Mesothelial cell of epicardium (in vitro differentiated cells): ENCODE data around the gene ACTR1A. TPM values are rescaled to one million over a fixed set of nuclear protein-coding genes. Genes with fewer than 3 reads are reported as not detected.
A peak's percentile ranks its signal among the peaks of the same experiment; 100 is the strongest.

Experiments used
- DNase-seq, 2 experiments: peaks; one replicate each; pipeline ENCODE4 v3.0.0; 2021; ENCODE audit warnings: low spot score in 2 of 2; ENCODE audit not compliant: unreplicated experiment in 2 of 2
- H3K27ac Mint-ChIP-seq: 2 replicates; pipeline ENCODE4 v1.8.0; 2021; ENCODE audit warnings: mixed read lengths
- H3K27me3 Mint-ChIP-seq: 2 replicates; pipeline ENCODE4 v1.8.0; 2021; ENCODE audit warnings: low read depth, mixed read lengths
- H3K36me3 Mint-ChIP-seq: 2 replicates; pipeline ENCODE4 v1.8.0; 2021; ENCODE audit warnings: mixed read lengths
- H3K4me1 Mint-ChIP-seq: 2 replicates; pipeline ENCODE4 v1.8.0; 2021; ENCODE audit warnings: mixed read lengths
- H3K4me3 Mint-ChIP-seq: 2 replicates; pipeline ENCODE4 v1.8.0; 2021; ENCODE audit warnings: mild to moderate bottlenecking, moderate library complexity, mixed read lengths
- H3K9me3 Mint-ChIP-seq: 2 replicates; pipeline ENCODE4 v1.8.0; 2021; ENCODE audit warnings: mixed read lengths
- total RNA-seq: library from RNA; stranded (reverse); gene quantifications from 3 replicates; pipeline ENCODE4 v1.2.1, GENCODE V29; 2021
- TF ChIP-seq, protein P1 (sequence below): fragments of 200-600 bp; sonication (generic); IDR thresholded peaks from one replicate; pipeline ENCODE4 v1.5.0; 2021; ENCODE audit warnings: antibody characterized with exemption; ENCODE audit not compliant: unreplicated experiment

Gene ACTR1A
- total RNA-seq, 1 donor from 2014 or later, result 91.7 TPM

DNA sequence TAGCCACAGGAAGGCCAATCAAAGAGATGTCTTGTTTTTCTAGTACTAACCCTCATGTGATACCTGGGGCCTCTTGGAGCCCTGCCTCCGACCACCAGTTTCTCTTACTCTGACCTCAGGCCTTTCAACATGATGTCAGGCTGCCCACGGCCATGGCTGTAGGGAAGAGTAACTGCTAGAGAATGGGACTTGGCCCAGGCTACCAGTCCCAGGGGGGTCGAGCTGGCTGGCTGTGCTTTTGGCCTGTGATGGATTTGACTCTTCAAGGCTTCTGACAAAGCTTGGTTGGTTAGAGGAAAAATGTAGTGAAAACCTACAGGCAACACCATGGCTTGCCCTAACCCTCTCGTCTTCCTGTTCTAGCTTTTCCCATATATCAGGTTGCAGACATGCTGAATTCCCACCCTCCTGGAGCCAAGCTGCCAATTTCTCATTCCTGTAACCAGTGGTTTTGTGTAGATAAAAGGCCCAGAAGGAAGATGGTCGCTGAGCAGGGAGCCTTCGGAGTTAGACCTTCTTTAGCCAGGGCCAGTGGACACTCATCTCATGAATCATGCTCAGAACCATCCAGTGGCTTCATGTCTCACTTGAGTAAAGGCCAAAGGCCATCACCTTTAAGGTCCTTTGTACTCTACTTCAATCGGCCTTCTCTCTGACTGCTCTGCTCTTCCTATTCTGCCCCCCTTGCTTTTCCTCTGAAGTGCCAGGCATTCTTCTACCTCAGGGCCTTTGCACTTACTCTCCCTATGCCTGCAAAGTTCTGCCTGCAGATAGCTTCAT lies 20.9 kb upstream of the ACTR1A start:
- Mint-ChIP-seq H3K27ac (no peak overlapping the region), H3K36me3 (peaks cover 22% of the 10 kb centered on the region), H3K27me3 (no peaks in the 10 kb centered on the region), H3K4me3 (no peak overlapping the region), H3K4me1 (no peaks in the 10 kb centered on the region), H3K9me3 (no peaks in the 10 kb centered on the region)
- TF ChIP-seq, protein P1, sequence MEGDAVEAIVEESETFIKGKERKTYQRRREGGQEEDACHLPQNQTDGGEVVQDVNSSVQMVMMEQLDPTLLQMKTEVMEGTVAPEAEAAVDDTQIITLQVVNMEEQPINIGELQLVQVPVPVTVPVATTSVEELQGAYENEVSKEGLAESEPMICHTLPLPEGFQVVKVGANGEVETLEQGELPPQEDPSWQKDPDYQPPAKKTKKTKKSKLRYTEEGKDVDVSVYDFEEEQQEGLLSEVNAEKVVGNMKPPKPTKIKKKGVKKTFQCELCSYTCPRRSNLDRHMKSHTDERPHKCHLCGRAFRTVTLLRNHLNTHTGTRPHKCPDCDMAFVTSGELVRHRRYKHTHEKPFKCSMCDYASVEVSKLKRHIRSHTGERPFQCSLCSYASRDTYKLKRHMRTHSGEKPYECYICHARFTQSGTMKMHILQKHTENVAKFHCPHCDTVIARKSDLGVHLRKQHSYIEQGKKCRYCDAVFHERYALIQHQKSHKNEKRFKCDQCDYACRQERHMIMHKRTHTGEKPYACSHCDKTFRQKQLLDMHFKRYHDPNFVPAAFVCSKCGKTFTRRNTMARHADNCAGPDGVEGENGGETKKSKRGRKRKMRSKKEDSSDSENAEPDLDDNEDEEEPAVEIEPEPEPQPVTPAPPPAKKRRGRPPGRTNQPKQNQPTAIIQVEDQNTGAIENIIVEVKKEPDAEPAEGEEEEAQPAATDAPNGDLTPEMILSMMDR, result no peak
- DNase-seq, result no peak

DNA sequence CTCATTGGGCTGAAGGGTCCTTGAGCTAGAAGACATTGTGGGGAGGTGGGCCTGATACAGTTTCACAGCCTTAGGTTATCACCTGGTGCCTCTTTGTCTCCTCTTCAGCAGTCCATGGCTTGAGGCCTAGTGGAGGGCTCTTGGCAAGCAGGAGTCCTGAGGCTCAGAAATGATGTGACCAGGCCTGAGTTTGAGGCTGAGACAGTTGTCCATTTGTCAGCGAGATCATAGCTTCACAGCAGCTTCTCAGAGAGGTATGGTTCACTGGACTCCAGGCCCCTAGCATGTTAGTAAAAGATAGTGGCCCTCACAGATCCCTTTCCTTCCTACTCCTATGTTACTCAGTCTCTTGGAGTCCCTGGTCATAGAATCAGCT lies 20.4 kb upstream of the ACTR1A start:
- no peaks in the 10 kb centered on the region for H3K9me3 Mint-ChIP-seq
- no peaks in the 10 kb centered on the region for H3K27me3 Mint-ChIP-seq
- H3K36me3 Mint-ChIP-seq, result peaks cover 22% of the 10 kb centered on the region
- no peaks in the 10 kb centered on the region for H3K4me1 Mint-ChIP-seq
- no peak for DNase-seq
- no peak overlapping the region for H3K4me3 Mint-ChIP-seq
- no peak overlapping the region for H3K27ac Mint-ChIP-seq
- TF ChIP-seq, protein P1, result no peak

DNA sequence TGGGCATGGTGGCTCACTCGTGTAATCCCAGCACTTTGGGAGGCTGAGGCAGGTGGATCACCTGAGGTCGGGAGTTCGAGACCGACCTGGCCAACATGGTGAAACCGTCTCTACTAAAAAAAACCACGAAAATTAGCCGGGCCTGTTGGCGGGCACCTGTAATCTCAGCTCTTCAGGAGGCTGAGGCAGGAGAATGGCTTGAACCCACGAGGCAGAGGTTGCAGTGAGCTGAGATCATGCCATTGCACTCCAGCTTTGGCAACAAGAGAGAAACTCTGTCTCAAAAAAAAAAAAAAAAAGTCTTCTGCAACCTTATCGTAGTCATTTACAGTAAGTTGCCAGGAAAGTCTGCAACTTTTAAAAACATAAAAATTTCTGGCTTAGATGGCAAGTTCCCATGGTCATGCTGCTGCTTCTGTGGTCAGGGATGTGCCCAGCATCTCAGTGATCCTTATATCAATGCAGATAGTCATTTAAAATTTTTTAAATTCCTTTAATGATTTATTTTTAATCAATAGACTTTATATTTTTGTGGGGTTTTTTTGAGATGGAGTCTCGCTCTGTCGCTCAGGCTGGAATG lies 16.8 kb upstream of the ACTR1A start:
- Mint-ChIP-seq H3K27me3 (no peaks in the 10 kb centered on the region), H3K4me1 (peaks cover 4% of the 10 kb centered on the region), H3K36me3 (peaks cover 18% of the 10 kb centered on the region), H3K27ac (no peak overlapping the region), H3K9me3 (no peaks in the 10 kb centered on the region), H3K4me3 (no peak overlapping the region)
- TF ChIP-seq, protein P1, result no peak
- DNase-seq, result no peak

DNA sequence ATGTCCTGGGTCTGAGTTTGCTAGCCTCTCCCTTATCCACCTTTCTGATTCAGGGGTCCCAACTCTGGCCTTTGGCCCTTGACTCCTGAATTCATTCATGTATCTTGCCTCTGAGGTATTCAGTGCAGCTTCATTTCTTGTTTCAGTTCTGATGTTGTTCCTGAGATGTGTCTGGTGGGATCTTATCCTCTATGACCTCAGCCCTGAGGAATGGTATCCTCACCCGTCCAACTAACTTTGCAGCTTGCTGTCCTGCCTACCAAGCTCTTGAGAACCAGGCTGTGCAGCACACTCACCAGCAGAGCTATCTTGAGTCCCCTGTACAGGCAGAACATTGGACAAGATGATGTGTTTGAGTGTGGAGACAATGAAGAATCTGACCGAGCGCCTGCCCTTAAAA lies 15.0 kb upstream of the ACTR1A start:
- peak overlapping the region; percentile 27 for H3K27ac Mint-ChIP-seq
- H3K27me3 Mint-ChIP-seq, result no peaks in the 10 kb centered on the region
- H3K4me3 Mint-ChIP-seq, result no peak overlapping the region
- TF ChIP-seq, protein P1, result no peak
- H3K4me1 Mint-ChIP-seq, result peaks cover 4% of the 10 kb centered on the region
- no peaks in the 10 kb centered on the region for H3K9me3 Mint-ChIP-seq
- DNase-seq, result no peak
- H3K36me3 Mint-ChIP-seq, result peaks cover 20% of the 10 kb centered on the region

DNA sequence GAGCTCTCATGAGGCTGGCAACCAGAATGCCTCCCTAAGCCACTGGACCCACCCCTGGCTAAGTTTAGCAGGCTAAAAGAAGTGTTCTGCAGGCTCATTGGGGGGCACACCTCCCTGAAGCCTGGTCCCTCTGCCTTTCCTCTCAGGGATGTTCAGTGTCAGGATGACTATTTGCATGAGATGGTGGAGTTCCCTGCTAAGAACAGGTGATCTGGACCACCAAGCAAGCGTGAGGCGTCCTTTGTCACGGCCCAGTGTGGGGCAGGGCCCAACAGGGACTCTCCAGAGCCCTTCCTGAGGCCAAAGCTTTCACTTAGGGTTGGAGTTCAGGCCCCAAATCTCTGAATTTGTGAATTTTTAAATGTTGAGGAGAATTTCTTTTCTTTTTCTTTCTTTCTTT lies 13.2 kb upstream of the ACTR1A start:
- H3K27me3 Mint-ChIP-seq, result no peaks in the 10 kb centered on the region

More for the DNA sequence above, 13.2 kb upstream of the ACTR1A start:
- TF ChIP-seq, protein P1, result no peak
- no peaks in the 10 kb centered on the region for H3K9me3 Mint-ChIP-seq
- H3K36me3 Mint-ChIP-seq, result peaks cover 22% of the 10 kb centered on the region
- DNase-seq, result no peak
- no peak overlapping the region for H3K4me3 Mint-ChIP-seq
- H3K4me1 Mint-ChIP-seq, result peaks cover 14% of the 10 kb centered on the region
- H3K27ac Mint-ChIP-seq, result no peak overlapping the region
